Stimulated activated CD4-positive, alpha-beta T cell treated with anti-CD3 and anti-CD28 coated beads, Interleukin-15, amount 100 ng/mL, for 24 hours (primary cell): Measurements from ENCODE around the gene ADIPOR2.
"Not testable (repeated sequence)": the region's sequence is repeated elsewhere in the genome, so short reads cannot be mapped to it uniquely, and the experiment has no call there.

Source experiments
- DNase-seq: peaks from one replicate; pipeline ENCODE4 v3.0.0-alpha.2; 2020

ADIPOR2 gene

GRCh38 chr12:1816730-1817348, 126.0 kb downstream of the ADIPOR2 start:
- no peak for DNase-seq

- not testable (repeated sequence) for DNase-seq
These were observed 127.1 kb downstream of the ADIPOR2 start for GRCh38 chr12:1817928-1818327.

GRCh38 chr12:1819050-1819449, 128.2 kb downstream of the ADIPOR2 start:
- DNase-seq, result no peak

GRCh38 chr12:1819571-1819970, 128.7 kb downstream of the ADIPOR2 start:
- no peak for DNase-seq

GRCh38 chr12:1820191-1820895, 129.5 kb downstream of the ADIPOR2 start, which contains the start of gene LRTM2:
LRTM2 (plus strand) TSS chr12:1820565; CDS start chr12:1828149, 7,584 bp downstream.
- no peak for DNase-seq

- DNase-seq, result no peak
These were observed 130.0 kb downstream of the ADIPOR2 start for GRCh38 chr12:1820896-1821291.

GRCh38 chr12:1821805-1822204, 130.9 kb downstream of the ADIPOR2 start:
- no peak for DNase-seq

GRCh38 chr12:1822699-1823098, 131.8 kb downstream of the ADIPOR2 start:
- no peak for DNase-seq

GRCh38 chr12:1823237-1823636, 132.4 kb downstream of the ADIPOR2 start:
- no peak for DNase-seq

GRCh38 chr12:1825382-1826102, 134.7 kb downstream of the ADIPOR2 start:
- DNase-seq, result no peak

- no peak for DNase-seq
These were observed 135.5 kb downstream of the ADIPOR2 start for GRCh38 chr12:1826401-1826800.

- DNase-seq, result no peak
These were observed 136.2 kb downstream of the ADIPOR2 start for GRCh38 chr12:1826867-1827705.

- DNase-seq, result no peak
These were observed 137.2 kb downstream of the ADIPOR2 start for GRCh38 chr12:1827826-1828805.

- DNase-seq, result no peak
These were observed 138.0 kb downstream of the ADIPOR2 start for GRCh38 chr12:1828856-1829255.

GRCh38 chr12:1829306-1829900, 138.5 kb downstream of the ADIPOR2 start:
- DNase-seq, result no peak

- no peak for DNase-seq
These were observed 139.6 kb downstream of the ADIPOR2 start for GRCh38 chr12:1830401-1830845.

GRCh38 chr12:1830981-1831963, 140.4 kb downstream of the ADIPOR2 start:
- peak; percentile 26 for DNase-seq

- DNase-seq, result no peak
These were observed 142.1 kb downstream of the ADIPOR2 start for GRCh38 chr12:1832801-1833595.

GRCh38 chr12:1833596-1834028, 142.7 kb downstream of the ADIPOR2 start:
- DNase-seq, result no peak
